Heart left ventricle (tissue), 13 donors: ENCODE measurements around the gene SLX1A.

Experiments used
- POLR2A ChIP-seq, 2 donors: fragments of 450-650 bp; IDR thresholded peaks; one replicate each; pipeline ENCODE4 v1.6.1; 2017; ENCODE audit warnings: antibody characterized with exemption in 2 of 2, mild to moderate bottlenecking in 2 of 2, moderate library complexity in 2 of 2
- TF ChIP-seq, protein P1 (sequence below), 12 donors: fragments of 200-600 bp; sonication (generic) in 4 of 12; IDR thresholded peaks; one replicate each; pipeline versions ENCODE4 v1.5.0 to v1.8.0; 2018 to 2022; ENCODE audit warnings: antibody characterized with exemption in 12 of 12, mild to moderate bottlenecking in 5 of 12
- donor health status: ischemic (EF 13 %, LVEDD 7.1; RV severe dilation, severe dysfunction).
- donor health status: DM: no; HTN: yes; CAD: no.
- donor health status: DM: no; HTN: no; CAD: no.
- donor health status: ischemic (EF 25% LVEDD 6.9; RV normal size, moderate dysfunction).
- donor health status: ischemic (EF 25% LVEDD 5.7; RV mildly dilated, moderate dysfunction).
- donor health status: ischemic (EF 35%, LVEDD 5.7; RV mildly dilated, moderate dysfunction).
- donor health status: nonischemic (EF 11% LVEDD 7.7; RV severe dilation, severe dysfunction).
- donor health status: DM: yes; HTN: yes; CAD: no.
- donor health status: PGD.
- donor health status: ischemic (EF 29% LVEDD 5.4; RV normal size, mild dysfunction).
- donor health status: nonischemic (EF 23%, LVEDD 6.1; RV moderate dilation, normal function).

DNA sequence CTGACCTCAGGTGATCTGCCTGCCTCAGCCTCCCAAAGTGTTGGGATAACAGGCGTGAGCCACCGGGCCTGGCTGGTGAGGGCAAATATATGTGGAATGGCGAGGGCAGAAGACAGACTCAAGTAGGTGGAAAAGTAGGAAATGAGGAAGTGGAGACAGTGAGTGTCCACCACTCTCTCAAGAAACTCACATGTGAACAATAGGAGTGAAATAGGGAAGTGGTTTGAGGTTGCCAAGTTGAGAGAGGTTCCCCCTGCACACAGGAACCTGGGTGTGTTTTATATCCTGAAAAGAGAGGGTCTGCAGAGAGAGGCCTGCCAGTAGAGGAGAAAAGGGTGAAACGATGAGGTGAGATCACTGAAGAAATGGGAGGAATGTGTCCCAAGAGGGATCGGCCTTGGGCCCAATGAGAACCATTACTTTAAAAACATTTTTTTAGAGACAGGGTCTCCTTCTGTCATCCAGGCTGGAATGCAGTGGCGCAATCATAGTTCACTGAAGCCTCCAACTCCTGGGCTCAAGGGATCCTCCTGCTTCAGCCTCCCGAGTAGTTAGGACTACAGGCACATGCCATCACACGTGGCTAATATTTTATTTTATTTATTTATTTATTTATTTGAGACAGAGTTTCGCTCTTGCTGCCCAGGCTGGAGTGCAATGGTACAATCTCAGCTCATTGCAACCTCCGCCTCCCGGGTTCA lies 27.3 kb upstream of the SLX1A start:
- TF ChIP-seq, protein P1, sequence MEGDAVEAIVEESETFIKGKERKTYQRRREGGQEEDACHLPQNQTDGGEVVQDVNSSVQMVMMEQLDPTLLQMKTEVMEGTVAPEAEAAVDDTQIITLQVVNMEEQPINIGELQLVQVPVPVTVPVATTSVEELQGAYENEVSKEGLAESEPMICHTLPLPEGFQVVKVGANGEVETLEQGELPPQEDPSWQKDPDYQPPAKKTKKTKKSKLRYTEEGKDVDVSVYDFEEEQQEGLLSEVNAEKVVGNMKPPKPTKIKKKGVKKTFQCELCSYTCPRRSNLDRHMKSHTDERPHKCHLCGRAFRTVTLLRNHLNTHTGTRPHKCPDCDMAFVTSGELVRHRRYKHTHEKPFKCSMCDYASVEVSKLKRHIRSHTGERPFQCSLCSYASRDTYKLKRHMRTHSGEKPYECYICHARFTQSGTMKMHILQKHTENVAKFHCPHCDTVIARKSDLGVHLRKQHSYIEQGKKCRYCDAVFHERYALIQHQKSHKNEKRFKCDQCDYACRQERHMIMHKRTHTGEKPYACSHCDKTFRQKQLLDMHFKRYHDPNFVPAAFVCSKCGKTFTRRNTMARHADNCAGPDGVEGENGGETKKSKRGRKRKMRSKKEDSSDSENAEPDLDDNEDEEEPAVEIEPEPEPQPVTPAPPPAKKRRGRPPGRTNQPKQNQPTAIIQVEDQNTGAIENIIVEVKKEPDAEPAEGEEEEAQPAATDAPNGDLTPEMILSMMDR (IDR thresholded peaks at IDR 0.05): no peak
- no peak for TF ChIP-seq POLR2A (IDR thresholded peaks at IDR 0.05)
